ENCODE data around the gene KRT36.

DNA sequence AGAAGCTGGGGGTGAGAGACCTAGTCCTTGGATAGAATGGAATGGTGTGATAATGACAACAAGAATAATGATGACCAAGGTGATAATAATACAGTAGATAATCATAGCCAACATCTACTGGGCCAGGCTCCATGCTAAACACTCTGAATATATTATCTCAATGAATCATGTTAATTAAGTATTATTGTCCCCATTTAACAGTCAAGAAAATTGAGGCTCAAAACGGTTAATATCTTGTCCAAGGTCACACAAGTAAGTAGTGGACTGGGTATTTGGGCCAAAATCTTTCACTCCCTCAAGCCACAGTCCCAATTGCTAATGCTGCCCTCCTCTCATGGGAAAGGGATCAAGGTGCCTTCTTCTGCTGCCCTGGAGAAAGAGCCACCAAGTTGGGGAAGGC, 42.3 kb upstream of the KRT36 start:
- TF ChIP-seq CTCF (IDR thresholded peaks at IDR 0.05): no peak
- no peak for TF ChIP-seq EZH2phosphoT487 (IDR thresholded peaks at IDR 0.05)
- no peak for TF ChIP-seq EZH2 (IDR thresholded peaks at IDR 0.05)

Measured in neural progenitor cell (in vitro differentiated cells).